Measurements from ENCODE around the gene CCDC88C. TPM values are rescaled to one million over a fixed set of nuclear protein-coding genes. Genes with fewer than 3 reads are reported as not detected.
"Not testable (repeated sequence)": the region's sequence is repeated elsewhere in the genome, so short reads cannot be mapped to it uniquely, and the experiment has no call there.

Gene CCDC88C
- total RNA-seq, 1 donor from 2014 or later = 39.3 TPM

- Mint-ChIP-seq H3K9me3 (peaks cover 5% of the 10 kb centered on the region), H3K4me3 (no peak overlapping the region), H3K27me3 (peaks cover 15% of the 10 kb centered on the region), H3K36me3 (peaks cover 4% of the 10 kb centered on the region), H3K4me1 (ENCODE audit: unreplicated experiment) (peaks cover 17% of the 10 kb centered on the region), H3K27ac (no peak overlapping the region)
- no peak for DNase-seq (ENCODE audit: extremely low spot score, unreplicated experiment)
- TF ChIP-seq CTCF (conservative IDR thresholded peaks at IDR 0.05) = no peak
These were observed 171.4 kb downstream of the CCDC88C start for GRCh38 chr14:91246051-91246852.

DNA sequence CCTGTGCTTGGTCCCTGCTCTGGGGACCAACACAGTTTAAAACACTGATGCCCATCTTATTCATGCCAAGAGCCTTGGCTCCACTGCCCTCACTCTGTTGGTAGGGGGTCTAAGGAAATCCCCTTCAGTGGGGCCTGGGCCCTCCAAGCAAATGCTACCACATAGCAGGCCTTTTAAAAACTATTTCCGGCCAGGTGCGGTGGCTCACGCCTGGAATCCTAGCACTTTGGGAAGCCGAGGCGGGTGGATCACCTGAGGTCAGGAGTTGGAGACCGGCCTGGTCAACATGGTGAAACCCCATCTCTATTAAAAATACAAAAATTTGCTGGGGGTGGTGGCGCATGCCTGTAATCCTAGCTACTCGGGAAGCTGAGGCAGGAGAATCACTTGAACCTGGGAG, 172.0 kb downstream of the CCDC88C start:
- H3K36me3 Mint-ChIP-seq; H3K27ac Mint-ChIP-seq; H3K4me3 Mint-ChIP-seq; H3K9me3 Mint-ChIP-seq; DNase-seq (ENCODE audit: extremely low spot score, unreplicated experiment): not testable (repeated sequence)
- Mint-ChIP-seq H3K27me3 (peaks cover 15% of the 10 kb centered on the region), H3K4me1 (ENCODE audit: unreplicated experiment) (peaks cover 12% of the 10 kb centered on the region)

DNA sequence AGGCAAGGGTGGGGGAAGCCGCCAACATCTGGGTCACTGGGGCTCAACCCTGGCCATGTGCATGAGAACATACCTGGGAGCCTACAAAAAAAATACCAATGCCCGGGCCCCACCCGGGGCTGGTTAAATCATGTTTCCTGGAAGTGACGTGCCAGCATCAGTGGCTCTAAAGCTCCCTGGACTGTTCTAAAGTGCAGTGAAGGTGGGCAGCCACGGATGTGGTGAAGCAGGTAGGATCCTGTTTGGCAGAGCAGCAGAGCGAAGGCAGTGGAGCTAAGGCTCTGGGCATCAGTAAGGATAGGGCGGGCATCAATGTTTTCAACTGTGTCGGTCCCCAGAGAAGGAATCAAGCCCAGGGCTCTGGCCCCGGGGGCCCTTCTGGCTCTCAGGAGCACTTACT, 172.6 kb downstream of the CCDC88C start:
- H3K27ac Mint-ChIP-seq = no peak overlapping the region
- no peak for DNase-seq (ENCODE audit: extremely low spot score, unreplicated experiment)
- no peak for TF ChIP-seq CTCF (conservative IDR thresholded peaks at IDR 0.05)
- peaks cover 5% of the 10 kb centered on the region for H3K9me3 Mint-ChIP-seq
- H3K27me3 Mint-ChIP-seq = peaks cover 13% of the 10 kb centered on the region
- no peak overlapping the region for H3K4me3 Mint-ChIP-seq
- H3K4me1 Mint-ChIP-seq (ENCODE audit: unreplicated experiment) = peaks cover 6% of the 10 kb centered on the region
- H3K36me3 Mint-ChIP-seq = peaks cover 4% of the 10 kb centered on the region

GRCh38 chr14:91244501-91244901, 173.1 kb downstream of the CCDC88C start, which contains the start of gene GPR68:
Gene GPR68, minus strand, starts transcription at chr14:91244704. Its CDS starts 9,654 bp downstream, at chr14:91235050.
- Mint-ChIP-seq H3K9me3 (peaks cover 5% of the 10 kb centered on the region), H3K27me3 (peaks cover 13% of the 10 kb centered on the region), H3K27ac (no peak within 1 kb of the TSS), H3K36me3 (peaks cover 4% of the 10 kb centered on the region), H3K4me1 (ENCODE audit: unreplicated experiment) (peaks cover under 1% of the 10 kb centered on the region), H3K4me3 (no peak within 1 kb of the TSS)
- TF ChIP-seq CTCF (conservative IDR thresholded peaks at IDR 0.05) = no peak
- no peak for DNase-seq (ENCODE audit: extremely low spot score, unreplicated experiment)

DNA sequence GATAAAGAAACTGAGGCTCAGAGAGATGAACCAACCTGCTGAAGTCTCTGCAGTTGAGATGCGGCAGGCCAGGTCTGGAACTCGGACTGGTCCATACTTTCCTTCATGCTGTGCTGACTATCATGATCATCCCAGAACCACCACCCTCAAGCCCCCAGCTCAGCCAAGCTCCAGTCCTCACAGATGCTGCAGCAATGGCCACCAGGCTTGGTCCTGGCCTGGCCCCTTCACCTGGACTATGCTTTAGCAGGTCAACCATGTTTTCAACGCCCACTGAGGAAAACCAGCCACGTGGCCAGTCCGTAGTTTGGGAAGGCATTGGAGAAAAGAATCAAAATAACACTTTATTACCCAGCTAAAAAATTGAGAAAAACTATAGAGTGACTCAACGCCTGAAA, 174.5 kb downstream of the CCDC88C start:
- no peak overlapping the region for H3K27ac Mint-ChIP-seq
- H3K9me3 Mint-ChIP-seq = peaks cover 5% of the 10 kb centered on the region
- H3K4me1 Mint-ChIP-seq (ENCODE audit: unreplicated experiment) = no peaks in the 10 kb centered on the region

More for the DNA sequence above, 174.5 kb downstream of the CCDC88C start:
- Mint-ChIP-seq H3K27me3 (peaks cover 13% of the 10 kb centered on the region), H3K4me3 (no peak overlapping the region), H3K36me3 (peaks cover 4% of the 10 kb centered on the region)
- DNase-seq (ENCODE audit: extremely low spot score, unreplicated experiment) = no peak
- no peak for TF ChIP-seq CTCF (conservative IDR thresholded peaks at IDR 0.05)

All from type B pancreatic cell (in vitro differentiated cells).